GM19193 (cell line): Measurements from ENCODE around the gene PCLAF.

Experiments used
- POLR2A ChIP-seq: IDR thresholded peaks from 4 replicates; pipeline ENCODE4 v1.6.1; 2011; ENCODE audit not compliant: insufficient read depth, insufficient read length; ENCODE audit errors: extremely low read depth

PCLAF gene

GRCh38 chr15:64381000-64381751 is at the start of gene PCLAF:
PCLAF (minus strand) TSS chr15:64381441; CDS start chr15:64381371, 70 bp downstream.
- TF ChIP-seq POLR2A: peak; percentile 83

GRCh38 chr15:64430000-64430735 is 48.9 kb upstream of the PCLAF start:
- TF ChIP-seq POLR2A: no peak

- no peak for TF ChIP-seq POLR2A
Measured at GRCh38 chr15:64429448-64429847, 48.2 kb upstream of the PCLAF start.

- TF ChIP-seq POLR2A: no peak
Measured at GRCh38 chr15:64426845-64427465, 45.7 kb upstream of the PCLAF start.

- no peak for TF ChIP-seq POLR2A
Measured at GRCh38 chr15:64425221-64425620, 44.0 kb upstream of the PCLAF start.

- TF ChIP-seq POLR2A: no peak
Measured at GRCh38 chr15:64423970-64424369, 42.7 kb upstream of the PCLAF start.

GRCh38 chr15:64422697-64423096 is 41.5 kb upstream of the PCLAF start:
- no peak for TF ChIP-seq POLR2A

- TF ChIP-seq POLR2A: no peak
Measured at GRCh38 chr15:64412216-64412615, 31.0 kb upstream of the PCLAF start.

- TF ChIP-seq POLR2A: no peak
Measured at GRCh38 chr15:64400583-64400982, 19.3 kb upstream of the PCLAF start.

- no peak for TF ChIP-seq POLR2A
Measured at GRCh38 chr15:64398575-64398974, 17.3 kb upstream of the PCLAF start.

GRCh38 chr15:64396789-64397188 is 15.5 kb upstream of the PCLAF start:
- TF ChIP-seq POLR2A: no peak

- TF ChIP-seq POLR2A: no peak
Measured at GRCh38 chr15:64389036-64389435, 7.8 kb upstream of the PCLAF start.

- TF ChIP-seq POLR2A: peak; percentile 93
Measured at GRCh38 chr15:64387562-64388168, 6.4 kb upstream of the PCLAF start, which contains the start of gene TRIP4. TRIP4 (plus strand) TSS chr15:64387836; CDS start chr15:64387864, 28 bp downstream.

GRCh38 chr15:64386291-64386690 is 5.0 kb upstream of the PCLAF start:
- no peak for TF ChIP-seq POLR2A

- TF ChIP-seq POLR2A: no peak
Measured at GRCh38 chr15:64383760-64384159, 2.5 kb upstream of the PCLAF start.

GRCh38 chr15:64379216-64379960 is 1.9 kb downstream of the PCLAF start:
- no peak for TF ChIP-seq POLR2A
